HEK293 (cell line): Measurements from ENCODE around the gene PKD2L1.

Experiments used
- CTCF ChIA-PET: fragments of 350-600 bp; formaldehyde crosslinking; extraction: SDS; loops from one replicate; lab custom pipeline; 2021; ENCODE audit warnings: antibody characterized with exemption; lab: Yijun Ruan, JAX
- POLR2A ChIA-PET: fragments of 300-600 bp; formaldehyde crosslinking; extraction: SDS; loops from one replicate; lab custom pipeline; 2020; ENCODE audit warnings: antibody characterized with exemption, inconsistent platforms; lab: Yijun Ruan, JAX
- H3K27ac ChIP-seq: fragments of 200-500 bp; sonication (Bioruptor generic); 2 replicates; pipeline ENCODE4 v1.5.1; 2014; ENCODE audit warnings: low read depth, low read length, control low read depth, inconsistent platforms; ENCODE audit errors: extremely low read depth
- H3K36me3 ChIP-seq, 2 experiments: fragments of 200-500 bp in 1 of 2; sonication (Bioruptor generic) in 1 of 2; 1 replicate in 1 of 2; 2 replicates in 1 of 2; pipeline ENCODE4 v1.5.1; 2014 to 2017; ENCODE audit warnings: inconsistent platforms in 2 of 2, low read length in 2 of 2; ENCODE audit not compliant: control insufficient read depth in 2 of 2, insufficient read depth in 1 of 2
- H3K4me1 ChIP-seq: fragments of 200-500 bp; sonication (Bioruptor generic); 2 replicates; pipeline ENCODE4 v1.5.1; 2014; ENCODE audit warnings: mild to moderate bottlenecking, low read length, inconsistent platforms; ENCODE audit not compliant: control insufficient read depth, insufficient read depth
- H3K4me3 ChIP-seq: 2 replicates; pipeline ENCODE4 v1.5.1; 2011; ENCODE audit warnings: low read depth, mild to moderate bottlenecking, control low read depth, low read length, moderate library complexity
- H3K9me3 ChIP-seq: fragments of 200-500 bp; sonication (Bioruptor generic); 2 replicates; pipeline ENCODE4 v1.5.1; 2014; ENCODE audit warnings: low read depth, low read length, inconsistent platforms; ENCODE audit not compliant: control insufficient read depth, insufficient read depth
- BCL6B ChIP-seq: fragments of 450-650 bp; formaldehyde crosslinking; IDR thresholded peaks from 2 replicates; pipeline ENCODE4 v1.5.1; 2017; ENCODE audit warnings: missing biosample characterization, missing genetic modification characterization
- HIC1 ChIP-seq: fragments of 450-650 bp; formaldehyde crosslinking; IDR thresholded peaks from 2 replicates; pipeline ENCODE4 v1.5.1; 2016; ENCODE audit warnings: missing biosample characterization, missing genetic modification characterization
- MEIS1 ChIP-seq: sonication (generic); formaldehyde crosslinking; IDR thresholded peaks from 2 replicates; pipeline ENCODE4 v1.8.1; 2022; ENCODE audit warnings: missing genetic modification reagents, mild to moderate bottlenecking, borderline replicate concordance
- OSR2 ChIP-seq: fragments of 450-650 bp; formaldehyde crosslinking; IDR thresholded peaks from 2 replicates; pipeline ENCODE4 v1.5.1; 2016; ENCODE audit warnings: missing biosample characterization, missing genetic modification characterization
- OVOL3 ChIP-seq: fragments of 450-650 bp; formaldehyde crosslinking; IDR thresholded peaks from 2 replicates; pipeline ENCODE4 v1.5.1; 2016; ENCODE audit warnings: missing biosample characterization, missing genetic modification characterization
- PATZ1 ChIP-seq: fragments of 450-650 bp; formaldehyde crosslinking; IDR thresholded peaks from 2 replicates; pipeline ENCODE4 v1.5.1; 2016; ENCODE audit warnings: missing biosample characterization, missing genetic modification characterization
- PRDM1 ChIP-seq: fragments of 450-650 bp; formaldehyde crosslinking; IDR thresholded peaks from 2 replicates; pipeline ENCODE4; 2016; ENCODE audit warnings: missing biosample characterization, missing genetic modification characterization
- PRDM4 ChIP-seq: fragments of 450-650 bp; formaldehyde crosslinking; IDR thresholded peaks from 2 replicates; pipeline ENCODE4 v1.5.1; 2017; ENCODE audit warnings: missing biosample characterization, missing genetic modification characterization
- PRDM6 ChIP-seq: fragments of 450-650 bp; formaldehyde crosslinking; IDR thresholded peaks from 2 replicates; pipeline ENCODE4 v1.5.1; 2017; ENCODE audit warnings: missing biosample characterization, missing genetic modification characterization
- ZBTB11 ChIP-seq: fragments of 450-650 bp; formaldehyde crosslinking; conservative IDR thresholded peaks from 2 replicates; pipeline ENCODE4 v1.5.1; 2016; ENCODE audit warnings: low read depth, missing biosample characterization, missing genetic modification characterization
- ZBTB20 ChIP-seq: fragments of 450-650 bp; formaldehyde crosslinking; IDR thresholded peaks from 2 replicates; pipeline ENCODE4 v1.5.1; 2016; ENCODE audit warnings: missing biosample characterization, missing genetic modification characterization
- ZNF121 ChIP-seq: fragments of 450-650 bp; formaldehyde crosslinking; IDR thresholded peaks from 2 replicates; pipeline ENCODE4 v1.5.1; 2016; ENCODE audit warnings: missing biosample characterization, missing genetic modification characterization
- ZNF148 ChIP-seq: fragments of 450-650 bp; formaldehyde crosslinking; IDR thresholded peaks from 2 replicates; pipeline ENCODE4 v1.5.0; 2017; ENCODE audit warnings: missing biosample characterization, missing genetic modification characterization, borderline replicate concordance
- ZNF18 ChIP-seq: fragments of 450-650 bp; formaldehyde crosslinking; IDR thresholded peaks from 2 replicates; pipeline ENCODE4 v1.5.1; 2016; ENCODE audit warnings: missing biosample characterization, missing genetic modification characterization
- ZNF239 ChIP-seq: fragments of 450-650 bp; formaldehyde crosslinking; IDR thresholded peaks from 2 replicates; pipeline ENCODE4 v1.5.1; 2016; ENCODE audit warnings: missing biosample characterization, missing genetic modification characterization
- ZNF624 ChIP-seq: fragments of 450-650 bp; formaldehyde crosslinking; IDR thresholded peaks from 2 replicates; pipeline ENCODE4 v1.5.1; 2017; ENCODE audit warnings: missing biosample characterization, missing genetic modification characterization
- ZNF658 ChIP-seq: fragments of 450-650 bp; formaldehyde crosslinking; IDR thresholded peaks from 2 replicates; pipeline ENCODE4; 2016; ENCODE audit warnings: missing biosample characterization, missing genetic modification characterization
- ZNF843 ChIP-seq: fragments of 450-650 bp; formaldehyde crosslinking; IDR thresholded peaks from 2 replicates; pipeline ENCODE4 v1.5.1; 2016; ENCODE audit warnings: missing biosample characterization, missing genetic modification characterization
- ZSCAN30 ChIP-seq: fragments of 450-650 bp; IDR thresholded peaks from 2 replicates; pipeline ENCODE4 v1.5.1; 2018; ENCODE audit warnings: missing biosample characterization, mild to moderate bottlenecking, missing genetic modification characterization, moderate library complexity

PKD2L1 gene

GRCh38 chr10:100347568-100348195 is 17.7 kb upstream of the PKD2L1 start:
- Histone ChIP-seq H3K4me3 (peak overlapping the region; percentile 77), H3K9me3 (no peaks in the 10 kb centered on the region), H3K4me1 (peaks cover 21% of the 10 kb centered on the region), H3K27ac (peak overlapping the region; percentile 99), H3K36me3 (peaks cover 18 to 44% of the 10 kb centered on the region in 2 experiments)
- ChIA-PET POLR2A (interaction anchor here (0.9 to 4.5 kb wide), 7 partner anchors 11 to 171 kb away, joined by 3 to 71 read pairs (median 17); no protein-coding TSS in a partner anchor), CTCF (interaction anchor here (0.7 to 20.2 kb wide), 4 partner anchors 9 to 171 kb away, joined by 3 to 342 read pairs (median 5); no protein-coding TSS in a partner anchor)
- TF ChIP-seq PRDM6 (tag by site-specific recombination) (no peak), ZNF18 (tag by site-specific recombination) (no peak), ZNF148 (no peak), PRDM1 (tag by site-specific recombination) (no peak), ZNF843 (no peak), ZNF239 (tag by site-specific recombination) (no peak), PATZ1 (tag by site-specific recombination) (peak; percentile 35), OVOL3 (tag by site-specific recombination) (no peak), MEIS1 (no peak), ZNF624 (tag by site-specific recombination) (no peak), HIC1 (tag by site-specific recombination) (no peak), ZBTB11 (tag by site-specific recombination) (peak; percentile 77), BCL6B (tag by site-specific recombination) (no peak), OSR2 (tag by site-specific recombination) (no peak), ZNF658 (tag by site-specific recombination) (no peak), ZBTB20 (tag by site-specific recombination) (0 out of 2 replicates have a peak, but pooled peaks have one; percentile 16), ZSCAN30 (no peak), PRDM4 (tag by site-specific recombination) (no peak), ZNF121 (no peak)
